A549 (cell line): ENCODE measurements around the gene SMCR8.

Source experiments
- BHLHE40 ChIP-seq: IDR thresholded peaks from 2 replicates; pipeline ENCODE4 v1.6.1; 2012; ENCODE audit warnings: low read depth, low read length, inconsistent platforms
- CEBPB ChIP-seq, 2 experiments: fragments of >200 bp in 1 of 2; sonication (Bioruptor Twin) in 1 of 2; formaldehyde crosslinking in 1 of 2; IDR thresholded peaks; 2 replicates each; pipeline ENCODE4 v1.6.1; 2012 to 2016
- CTCF ChIP-seq: fragments of >200 bp; sonication (Bioruptor Twin); formaldehyde crosslinking; IDR thresholded peaks from 3 replicates; pipeline ENCODE4 v1.5.1; 2016
- ELK1 ChIP-seq: fragments of 150-350 bp; IDR thresholded peaks from 2 replicates; pipeline ENCODE4 v1.6.1; 2014; ENCODE audit warnings: low read depth, mild to moderate bottlenecking, low read length
- ESRRA ChIP-seq: fragments of 150-350 bp; IDR thresholded peaks from 2 replicates; pipeline ENCODE4 v1.6.1; 2014; ENCODE audit warnings: mild to moderate bottlenecking, low read length, borderline replicate concordance
- HMGXB4 ChIP-seq: fragments of 250-450 bp; sonication (Bioruptor Pico); IDR thresholded peaks from 2 replicates; pipeline ENCODE4 v1.5.0; 2021; ENCODE audit warnings: mild to moderate bottlenecking, moderate library complexity, borderline replicate concordance
- HOXB13 ChIP-seq: fragments of 250-450 bp; sonication (Bioruptor Pico); IDR thresholded peaks from 2 replicates; pipeline ENCODE4 v1.5.0; 2020; ENCODE audit warnings: low read depth, mild to moderate bottlenecking, moderate library complexity
- MYC ChIP-seq: IDR thresholded peaks from 2 replicates; pipeline ENCODE4 v1.6.1; 2012; ENCODE audit warnings: mild to moderate bottlenecking, inconsistent platforms, low read length, improper control_type of control experiment, borderline replicate concordance
- POLR2A ChIP-seq: IDR thresholded peaks from 2 replicates; pipeline ENCODE4 v1.6.1; 2012; ENCODE audit warnings: mild to moderate bottlenecking, low read length
- RAD21 ChIP-seq, 2 experiments: fragments of >200 bp in 1 of 2; sonication (Bioruptor Twin) in 1 of 2; formaldehyde crosslinking in 1 of 2; IDR thresholded peaks in 1 of 2; conservative IDR thresholded peaks in 1 of 2; 2 replicates in 1 of 2; 3 replicates in 1 of 2; pipeline ENCODE4 v1.6.1; 2012 to 2018; ENCODE audit warnings: inconsistent platforms in 1 of 2
- REST ChIP-seq: fragments of 200-600 bp; sonication (generic); IDR thresholded peaks from 2 replicates; pipeline ENCODE4 v1.6.1; 2016; ENCODE audit warnings: antibody characterized with exemption, mild to moderate bottlenecking, moderate library complexity
- ZFP36 ChIP-seq: fragments of 450-650 bp; IDR thresholded peaks from 2 replicates; pipeline ENCODE4 v1.6.1; 2014; ENCODE audit warnings: borderline replicate concordance; ENCODE audit not compliant: partially characterized antibody

GRCh38 chr17:18328643-18329204, 13.6 kb downstream of the SMCR8 start:
- TF ChIP-seq REST (no peak), CTCF (no peak), POLR2A (no peak), HMGXB4 (CRISPR knock-in tag) (no peak), ELK1 (no peak), ESRRA (no peak), MYC (no peak), RAD21 (conservative IDR thresholded peaks at IDR 0.05 in 1 of 2, IDR thresholded peaks at IDR 0.05 in 1 of 2) (no peak), HOXB13 (CRISPR knock-in tag) (no peak), ZFP36 (no peak), CEBPB (IDR thresholded peaks at IDR 0.05) (no peak), BHLHE40 (no peak)
